Endothelial cell of umbilical vein (primary cell): ENCODE data around the gene USP43. TPM values are rescaled to one million over a fixed set of nuclear protein-coding genes. Genes with fewer than 3 reads are reported as not detected.

Experiments used
- BruUV-seq: library from RNA; stranded (reverse); fragments of 400-500 nt; replicated peaks from 2 replicates; lab custom pipeline; 2021; lab: Mats Ljungman, UMichigan
- CTCF ChIA-PET: fragments of 300-600, 350-600 bp; sonication (Branson Sonifier 250); formaldehyde crosslinking; loops from one replicate; lab custom pipeline; 2021; ENCODE audit warnings: antibody characterized with exemption, inconsistent platforms; lab: Charles Lee
- POLR2A ChIA-PET: fragments of 300-600, 350-600 bp; sonication (Branson Sonifier 250); formaldehyde crosslinking; loops from one replicate; lab custom pipeline; 2021; ENCODE audit warnings: antibody characterized with exemption, inconsistent platforms; lab: Charles Lee
- DNase-seq: peaks from one replicate; pipeline ENCODE4 v3.0.0-alpha.2; 2011; ENCODE audit warnings: low read depth, low spot score
- FAIRE-seq: peaks from 2 replicates; lab custom pipeline; 2011; peaks lifted over from hg19 to GRCh38; lab: Jason Lieb, UNC
- H2AFZ ChIP-seq: 2 replicates; pipeline ENCODE4 v1.6.0; 2012; ENCODE audit warnings: low read depth, low read length, control low read depth, inconsistent platforms
- H3K27ac ChIP-seq: 2 replicates; pipeline ENCODE4 v1.5.1; 2011; ENCODE audit warnings: low read depth, mild to moderate bottlenecking, control low read depth, low read length, moderate library complexity; ENCODE audit not compliant: insufficient read depth
- H3K27me3 ChIP-seq, 2 experiments: 2 replicates each; pipeline versions ENCODE4 v1.6.0 to v1.6.1; 2011; ENCODE audit warnings: low read length in 2 of 2, mixed read lengths in 1 of 2; ENCODE audit not compliant: control insufficient read depth in 2 of 2, insufficient read depth in 2 of 2
- H3K36me3 ChIP-seq, 2 experiments: 2 replicates in 1 of 2; 3 replicates in 1 of 2; pipeline ENCODE4 v1.5.1; 2011; ENCODE audit warnings: low read length in 2 of 2, mild to moderate bottlenecking in 1 of 2, moderate library complexity in 1 of 2; ENCODE audit not compliant: control insufficient read depth in 2 of 2, insufficient read depth in 2 of 2; ENCODE audit errors: extremely low read depth in 1 of 2
- H3K4me1 ChIP-seq: 3 replicates; pipeline ENCODE4 v1.5.1; 2011; ENCODE audit warnings: mild to moderate bottlenecking, low read length; ENCODE audit not compliant: control insufficient read depth, insufficient read depth; ENCODE audit errors: extremely low read depth
- H3K4me2 ChIP-seq: 2 replicates; pipeline ENCODE4 v1.6.1; 2011; ENCODE audit warnings: low read length, control low read depth, mixed read lengths; ENCODE audit not compliant: insufficient read depth
- H3K4me3 ChIP-seq, 3 experiments: fragments of 200-600 bp in 1 of 3; sonication (generic), shearing (Covaris generic) in 1 of 3; replicated peaks in 1 of 3; 2 replicates each; pipeline ENCODE4 v1.5.1; 2011 to 2016; ENCODE audit warnings: control low read depth in 3 of 3, low read length in 3 of 3, mild to moderate bottlenecking in 2 of 3, inconsistent platforms in 1 of 3, low read depth in 1 of 3, moderate library complexity in 1 of 3; ENCODE audit not compliant: insufficient read depth in 1 of 3
- H3K79me2 ChIP-seq: 2 replicates; pipeline ENCODE4 v1.6.0; 2012; ENCODE audit warnings: low read length, inconsistent platforms; ENCODE audit not compliant: control insufficient read depth, insufficient read depth
- H3K9ac ChIP-seq: replicated peaks from 2 replicates; pipeline ENCODE3; 2011; ENCODE audit warnings: low read length, control low read depth; ENCODE audit not compliant: insufficient read depth; ENCODE audit errors: extremely low read depth
- H3K9me1 ChIP-seq: replicated peaks from 3 replicates; pipeline ENCODE4 v1.6.0; 2011; ENCODE audit warnings: mild to moderate bottlenecking, low read length; ENCODE audit not compliant: control insufficient read depth, insufficient read depth; ENCODE audit errors: extremely low read depth
- H3K9me3 ChIP-seq: replicated peaks from 2 replicates; pipeline ENCODE4 v1.5.1; 2012; ENCODE audit warnings: low read length, inconsistent platforms; ENCODE audit not compliant: control insufficient read depth, insufficient read depth
- H4K20me1 ChIP-seq: replicated peaks from 2 replicates; pipeline ENCODE3; 2011; ENCODE audit warnings: mild to moderate bottlenecking, low read length; ENCODE audit not compliant: control insufficient read depth, insufficient read depth; ENCODE audit errors: extremely low read depth
- CTCF ChIP-seq, 2 donors: IDR thresholded peaks; 1 replicate in 1 of 2; 2 replicates in 1 of 2; pipeline ENCODE4 v1.5.1; 2011; ENCODE audit warnings: low read length in 2 of 2, mild to moderate bottlenecking in 2 of 2, moderate library complexity in 2 of 2, control low read depth in 1 of 2, inconsistent platforms in 1 of 2, low read depth in 1 of 2; ENCODE audit not compliant: insufficient read depth in 1 of 2; ENCODE audit errors: extremely low read depth in 1 of 2
- EZH2 ChIP-seq: IDR thresholded peaks from 2 replicates; pipeline ENCODE4 v1.6.1; 2012; ENCODE audit warnings: borderline replicate concordance, low read depth, mild to moderate bottlenecking, moderate library complexity, low read length, inconsistent platforms; ENCODE audit not compliant: severe bottlenecking
- FOS ChIP-seq: IDR thresholded peaks from 2 replicates; pipeline ENCODE4 v1.6.1; 2011; ENCODE audit warnings: mild to moderate bottlenecking, low read length, moderate library complexity, borderline replicate concordance; ENCODE audit not compliant: insufficient read depth
- MAX ChIP-seq: IDR thresholded peaks from 2 replicates; pipeline ENCODE4 v1.6.1; 2011; ENCODE audit not compliant: insufficient read depth, insufficient read length
- POLR2AphosphoS5 ChIP-seq: IDR thresholded peaks from 2 replicates; pipeline ENCODE4 v1.6.1; 2012; ENCODE audit warnings: low read depth, mild to moderate bottlenecking, control low read depth, low read length, moderate library complexity; ENCODE audit not compliant: insufficient read depth
- dilution Hi-C: fragments of 300-500 bp; cut with MboI; formaldehyde crosslinking; loops from one replicate; pipeline ENCODE4 v1.15.0; 2019; ENCODE audit warnings: low sequenced_read_pairs; ENCODE audit not compliant: extremely low pct_ligation_motif_present
- intact Hi-C: fragments of 100-400 bp; cut with micrococcal nuclease; formaldehyde crosslinking; loops from one replicate; pipeline ENCODE4 v1.10.0; 2022
- polyA plus RNA-seq, 4 experiments: library from polyadenylated mRNA; depleted of rRNA in 3 of 4; stranded (reverse) in 3 of 4; unstranded in 1 of 4; fragments of >200 nt; gene quantifications; 2 replicates each; pipeline versions ENCODE4 v1.2.1 to v1.2.3, GENCODE V29; 2011 to 2012; ENCODE audit warnings: missing spikeins in 1 of 4
- total RNA-seq: library from RNA; stranded (reverse); gene quantifications from 2 replicates; pipeline ENCODE4 v1.2.3, GENCODE V29; 2021

The USP43 gene
- total and polyA plus RNA-seq, 2 donors (not counting 3 experiments of a cell fraction or from before 2014, with no cell fraction given) = 0.01 TPM; not detected in 1

GRCh38 chr17:9768381-9768934 lies 123.1 kb downstream of the USP43 start:
- no peak overlapping the region for H3K9ac ChIP-seq
- H2AFZ ChIP-seq = no peak overlapping the region
- TF ChIP-seq POLR2AphosphoS5 (no peak), EZH2 (no peak), MAX (no peak), FOS (no peak), CTCF (IDR thresholded peaks at IDR 0.05; ENCODE audit: extremely low read depth in 1 of 2, insufficient read depth in 1 of 2, low read depth in 1 of 2, low read length in 2 of 2) (peak in 1 of 2 donors; percentile 13)
- ChIA-PET POLR2A (no interaction called here), CTCF (interaction anchor here (1.0 to 1.4 kb wide), 5 partner anchors 8 to 773 kb away, joined by 4 to 28 read pairs (median 5); partner anchors contain the start of gene CFAP52)
- no peaks in the 10 kb centered on the region for H3K4me1 ChIP-seq
- H3K9me1 ChIP-seq = no peaks in the 10 kb centered on the region
- no peaks in the 10 kb centered on the region for H3K79me2 ChIP-seq
- BruUV-seq = no TSS peak
- no peak overlapping the region for H3K27ac ChIP-seq
- H4K20me1 ChIP-seq = no peaks in the 10 kb centered on the region
- H3K36me3 ChIP-seq = no peaks in the 10 kb centered on the region
- FAIRE-seq (no peak), DNase-seq (no peak)
- H3K4me2 ChIP-seq = no peak overlapping the region
- H3K27me3 ChIP-seq = no peaks in the 10 kb centered on the region
- intact Hi-C loops (loop anchor here (1.0 kb wide), 2 partner anchors 39 to 191 kb away; no protein-coding TSS in a partner anchor), dilution Hi-C loops (no loop called here)
- H3K9me3 ChIP-seq = no peaks in the 10 kb centered on the region
- no peak overlapping the region for H3K4me3 ChIP-seq
